Germinal center (tissue), 1 donor: ENCODE measurements around the gene GNAI2.
A peak's percentile ranks its signal among the peaks of the same experiment; 100 is the strongest.
"Not testable (repeated sequence)": the region's sequence is repeated elsewhere in the genome, so short reads cannot be mapped to it uniquely, and the experiment has no call there.

ENCODE experiments used
- DNase-seq: peaks from one replicate; pipeline ENCODE4 v3.0.0; 2012; ENCODE audit warnings: mixed read lengths, low spot score

Gene GNAI2

DNA sequence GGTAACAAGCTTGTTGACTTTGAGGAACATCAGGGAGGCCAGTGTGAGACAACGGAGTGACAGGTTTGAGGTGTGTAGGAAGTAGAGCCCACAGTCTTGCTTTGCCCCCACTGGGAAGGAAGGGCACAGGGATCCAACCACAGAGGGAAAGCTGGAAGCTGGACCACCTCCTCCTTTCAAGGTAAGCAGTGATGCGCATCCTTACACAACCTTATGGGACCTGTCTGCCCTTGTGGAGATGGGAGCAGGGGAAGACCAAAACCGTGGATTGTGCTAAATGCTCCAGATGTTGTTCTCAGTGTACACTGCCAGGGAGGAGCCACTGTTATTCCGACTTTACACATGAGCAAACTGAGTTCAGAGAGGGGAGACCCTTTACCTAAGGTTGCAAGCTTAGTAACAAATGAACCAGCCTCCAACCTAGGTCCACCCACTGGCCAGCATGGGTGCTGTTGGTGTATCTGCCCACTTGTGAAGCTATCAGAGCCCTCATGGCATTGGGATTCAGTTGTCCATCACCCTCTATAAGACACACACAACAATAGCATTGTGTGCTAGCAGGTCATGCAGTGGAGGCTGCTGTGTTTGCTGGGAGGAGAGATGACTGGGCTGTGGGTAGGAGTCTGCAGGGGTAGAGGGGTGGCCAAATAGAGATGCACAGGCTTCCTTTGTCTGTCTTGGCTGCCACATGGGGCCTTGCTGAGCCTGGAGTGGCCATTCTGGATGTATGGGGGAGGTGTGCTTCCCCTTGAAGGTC is 42.3 kb downstream of the GNAI2 start:
- DNase-seq: no peak

DNA sequence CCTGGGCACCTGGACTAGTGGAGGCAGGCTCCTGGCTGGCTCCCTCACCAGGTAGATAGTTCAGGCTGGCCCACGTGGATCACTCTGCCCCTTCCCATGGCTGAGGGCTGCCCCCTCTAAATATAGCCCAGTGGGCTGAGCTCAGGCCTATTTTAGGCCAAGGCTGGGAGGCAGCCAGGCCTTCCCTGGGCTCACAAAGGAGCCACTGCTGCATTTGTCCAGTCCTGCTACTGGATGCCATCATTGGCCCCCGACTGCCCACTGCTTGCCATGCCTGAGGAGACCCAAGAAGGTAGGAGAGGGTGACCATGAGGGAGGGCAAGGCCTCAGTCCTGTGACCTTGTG is 42.8 kb downstream of the GNAI2 start, which contains the start of gene LSMEM2:
LSMEM2 (plus strand) TSS at position 208 of the 345 bp plus-strand sequence; CDS start at position 235, 27 bp downstream.
- DNase-seq: no peak

DNA sequence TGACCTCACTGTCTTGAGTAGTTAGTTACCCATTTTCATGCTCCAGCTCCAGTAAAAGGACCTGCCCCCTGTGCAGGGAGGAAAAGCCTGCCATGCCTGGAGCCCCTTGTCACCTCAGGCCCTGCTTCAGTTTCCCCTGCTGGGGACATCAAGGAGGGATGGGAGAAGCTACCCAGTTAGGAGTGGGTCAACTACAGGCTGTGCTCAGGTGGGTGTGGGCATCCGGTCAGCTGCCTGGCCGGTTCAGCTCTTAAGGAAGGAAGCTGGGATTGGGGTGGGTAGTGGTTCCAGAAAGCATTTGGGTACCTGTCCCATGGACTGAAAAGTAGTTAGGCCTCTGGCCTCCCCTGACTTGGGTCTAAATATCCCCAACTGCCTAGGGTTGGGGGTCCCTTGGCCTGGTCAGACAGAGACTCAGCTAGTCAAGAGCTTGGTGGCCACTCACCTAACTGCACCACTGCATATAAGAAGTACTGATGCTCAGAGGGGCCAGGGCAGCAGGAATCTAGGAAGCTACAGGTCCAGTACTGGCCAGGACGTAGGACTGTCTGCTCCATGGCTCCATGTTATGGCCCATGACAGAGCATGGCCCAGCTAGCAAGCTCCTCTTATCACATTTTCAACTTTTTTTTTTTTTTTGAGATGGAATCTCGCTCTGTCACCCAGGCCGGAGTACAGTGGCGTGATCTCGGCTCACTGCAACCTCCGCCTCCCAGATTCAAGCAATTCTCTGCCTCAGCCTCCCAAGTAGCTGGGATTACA is 43.4 kb downstream of the GNAI2 start:
- no peak for DNase-seq

DNA sequence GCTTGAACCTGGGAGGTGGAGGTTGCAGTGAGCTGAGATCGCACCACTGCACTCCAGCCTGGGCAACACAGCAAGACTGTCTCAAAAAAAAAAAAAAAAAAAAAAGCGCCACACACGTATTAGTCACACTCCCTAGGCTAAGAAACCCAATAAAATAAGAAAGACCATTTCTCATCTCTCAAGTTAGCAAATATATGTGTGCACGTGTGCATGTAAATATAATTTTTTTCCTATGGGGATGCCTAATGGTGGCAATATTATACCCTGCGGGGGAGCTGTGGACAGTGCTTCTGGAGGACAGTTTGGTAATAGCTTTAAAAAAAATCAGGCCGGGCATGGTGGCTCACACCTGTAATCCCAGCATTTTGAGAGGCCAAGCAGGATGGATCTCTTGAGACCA is 48.1 kb downstream of the GNAI2 start:
- DNase-seq: not testable (repeated sequence)

DNA sequence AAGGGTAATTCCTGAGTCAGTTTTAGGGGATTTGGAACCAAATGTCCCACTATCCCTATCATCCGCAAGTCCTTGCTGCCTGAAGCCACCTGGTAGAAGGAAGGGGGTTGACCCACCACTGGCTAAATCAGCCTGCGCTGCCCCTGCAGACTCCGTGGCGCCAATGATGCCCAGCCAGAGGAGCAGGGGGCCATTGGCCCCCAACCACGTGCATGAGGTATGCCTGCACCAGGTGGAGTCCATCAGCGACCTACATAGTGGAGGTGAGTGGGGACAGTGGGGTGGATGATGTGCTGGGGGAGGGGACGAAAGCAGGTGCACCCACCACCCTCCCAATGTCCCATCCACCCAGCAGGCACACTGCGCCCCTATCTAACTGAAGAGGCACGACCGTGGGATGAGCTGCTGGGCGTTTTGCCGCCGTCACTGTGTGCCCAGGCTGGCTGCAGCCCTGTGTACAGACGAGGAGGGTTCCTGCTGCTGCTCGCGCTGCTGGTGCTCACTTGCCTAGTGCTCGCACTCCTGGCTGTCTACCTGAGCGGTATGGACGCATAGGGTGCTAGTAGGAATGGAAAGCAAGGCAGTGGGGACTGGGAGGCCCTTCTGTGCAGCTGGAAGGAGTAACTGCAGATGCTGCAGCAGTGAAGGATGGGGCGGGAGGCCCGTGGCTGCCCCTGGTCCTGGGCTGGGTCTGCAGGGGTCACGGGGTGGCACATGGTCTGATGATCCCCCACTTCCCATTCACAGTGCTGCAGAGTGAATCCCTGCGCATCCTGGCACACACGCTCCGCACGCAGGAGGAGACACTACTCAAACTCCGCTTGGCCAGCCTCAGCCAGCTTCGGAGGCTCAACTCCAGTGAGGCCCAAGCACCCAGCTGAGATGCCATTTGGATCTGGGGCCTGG is 50.6 kb downstream of the GNAI2 start:
- no peak for DNase-seq

DNA sequence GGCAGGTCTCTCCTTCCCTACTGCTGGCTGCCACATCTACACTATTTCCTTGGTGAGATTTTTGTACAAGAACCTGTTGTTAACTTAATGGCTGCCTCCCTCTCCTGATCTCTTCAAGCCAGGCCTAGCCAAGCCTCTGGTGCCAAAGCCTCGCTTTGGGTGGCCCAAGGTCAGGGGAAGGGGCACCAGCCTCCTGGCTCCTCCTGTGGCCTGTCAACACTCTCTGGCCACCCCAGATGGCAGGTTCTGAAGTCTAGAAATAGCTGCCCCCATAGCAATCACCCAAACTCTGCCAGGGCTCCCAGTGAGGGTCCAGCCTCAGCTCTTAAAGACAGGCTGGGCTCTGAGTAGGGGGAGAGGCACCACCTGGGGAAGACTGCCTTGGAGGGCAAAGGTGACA is 51.3 kb downstream of the GNAI2 start:
- DNase-seq: no peak

DNA sequence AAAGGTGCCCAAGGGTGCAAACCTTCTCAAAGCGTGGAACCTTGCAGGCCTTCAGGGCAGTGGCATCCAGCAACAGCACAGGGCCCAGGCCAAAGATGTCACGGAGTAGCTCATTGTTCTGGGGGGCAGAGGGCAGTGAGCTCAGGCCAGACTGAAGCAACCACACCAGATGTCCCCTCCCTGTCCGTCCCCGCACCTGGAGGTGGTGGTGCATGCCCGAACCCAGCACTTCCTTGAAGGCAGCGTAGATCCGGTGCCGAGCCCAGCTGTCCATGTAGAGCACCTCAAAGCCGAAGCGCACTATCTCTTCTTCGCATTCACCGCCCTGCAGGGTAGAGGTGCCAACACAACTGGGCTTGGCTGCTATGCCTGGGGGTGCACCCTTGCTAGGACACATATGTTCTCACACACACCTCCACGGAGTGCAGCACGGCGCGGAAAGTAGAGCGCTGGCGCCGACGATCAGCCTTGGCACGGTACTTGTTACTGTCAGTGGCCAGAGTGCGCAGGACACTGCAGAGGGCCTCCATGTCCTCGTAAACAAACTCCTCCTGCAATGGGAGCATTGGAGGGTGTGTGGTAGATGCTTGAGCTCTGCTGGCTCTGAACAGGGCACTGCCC is 52.5 kb downstream of the GNAI2 start:
- DNase-seq: no peak

DNA sequence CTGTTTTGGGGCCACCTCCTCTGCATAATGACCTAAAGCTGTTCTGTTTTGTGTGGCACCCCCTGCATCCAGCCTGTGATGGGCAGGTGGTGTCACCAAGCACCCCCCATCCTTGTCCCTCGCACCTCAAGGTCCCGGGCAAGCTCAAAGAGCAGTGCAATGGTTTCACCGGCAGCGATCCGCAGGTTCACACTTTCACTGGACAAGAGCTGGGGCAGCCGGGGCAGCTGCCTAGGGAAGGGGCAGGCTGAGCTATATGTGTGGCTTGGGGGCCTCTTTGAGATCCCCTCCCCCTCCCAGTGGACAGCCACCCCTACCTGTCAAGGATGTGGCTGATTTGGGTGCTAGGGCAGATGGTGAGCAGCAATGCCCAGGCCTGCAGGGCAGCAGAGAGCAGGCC is 53.1 kb downstream of the GNAI2 start:
- DNase-seq: no peak

DNA sequence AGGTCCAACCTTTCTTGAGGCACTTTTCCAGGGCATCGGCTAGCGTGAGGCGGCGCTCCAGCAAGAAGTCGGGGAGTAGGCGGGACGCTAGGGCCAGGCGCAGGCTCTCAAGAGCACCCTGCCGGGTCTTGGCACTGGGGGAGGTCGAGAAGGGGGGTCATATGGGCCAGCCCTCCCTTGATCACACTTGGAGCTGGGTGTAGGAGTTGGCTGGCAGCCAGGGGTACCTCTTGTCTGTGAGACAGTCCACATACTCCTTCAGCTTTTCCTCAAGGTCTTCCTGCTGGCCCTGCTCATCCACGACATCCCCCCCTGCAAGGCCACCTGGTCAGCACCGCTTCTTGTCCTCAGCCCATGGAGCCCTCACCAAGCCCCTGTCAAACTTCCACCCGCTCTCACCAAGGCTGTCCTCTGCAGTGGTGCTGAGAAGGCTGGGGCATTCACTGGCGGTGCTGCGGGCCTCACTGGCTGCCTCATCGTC is 54.2 kb downstream of the GNAI2 start:
- DNase-seq: no peak

DNA sequence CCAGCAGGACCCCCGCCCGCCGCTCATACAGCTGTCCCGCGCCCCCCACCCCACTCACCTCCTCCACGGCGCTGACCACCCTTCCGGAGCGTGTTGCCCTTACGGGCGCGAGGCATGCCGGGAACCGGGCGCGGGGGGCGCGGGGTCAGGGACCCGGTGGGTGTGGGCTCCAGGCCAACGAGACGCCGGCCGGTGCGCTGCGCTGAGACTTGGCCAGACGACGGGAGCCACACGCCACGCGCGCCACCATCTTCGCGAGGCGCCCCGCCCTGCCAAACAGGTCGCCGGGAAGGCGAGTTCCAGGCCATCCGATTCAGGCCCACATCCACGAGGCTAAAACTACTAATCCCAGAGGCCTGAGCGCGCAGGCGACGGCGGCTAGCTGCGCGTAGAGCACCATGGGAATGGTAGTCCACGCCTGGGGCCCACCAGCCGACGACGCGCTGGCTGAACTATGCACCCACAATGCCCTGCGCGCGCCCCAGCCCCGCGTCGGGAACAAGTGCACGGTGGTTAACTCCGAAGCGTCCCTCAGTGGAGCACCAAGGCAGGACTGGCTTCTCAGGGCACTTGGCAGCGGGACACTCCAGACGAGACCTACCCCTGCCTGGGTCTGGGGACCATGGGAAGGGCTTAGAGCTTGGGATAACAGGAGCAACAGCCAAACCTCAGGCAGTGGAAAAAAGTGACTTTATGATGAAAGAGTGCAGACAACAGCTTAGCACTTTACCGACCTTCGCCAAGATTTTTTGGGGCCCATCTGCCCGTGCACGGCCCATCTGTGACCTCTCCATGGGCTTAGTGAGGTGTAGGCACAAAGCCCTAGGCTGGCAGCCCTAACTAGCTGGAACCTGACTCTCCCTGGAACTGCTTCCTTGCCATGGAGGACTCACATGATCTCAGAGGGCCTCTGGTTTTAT is 56.4 kb downstream of the GNAI2 start, which contains the start of gene IFRD2:
IFRD2 (minus strand) TSS at position 271 of the 920 bp plus-strand sequence; CDS start at position 116, 155 bp downstream.
- peak; percentile 92 for DNase-seq

DNA sequence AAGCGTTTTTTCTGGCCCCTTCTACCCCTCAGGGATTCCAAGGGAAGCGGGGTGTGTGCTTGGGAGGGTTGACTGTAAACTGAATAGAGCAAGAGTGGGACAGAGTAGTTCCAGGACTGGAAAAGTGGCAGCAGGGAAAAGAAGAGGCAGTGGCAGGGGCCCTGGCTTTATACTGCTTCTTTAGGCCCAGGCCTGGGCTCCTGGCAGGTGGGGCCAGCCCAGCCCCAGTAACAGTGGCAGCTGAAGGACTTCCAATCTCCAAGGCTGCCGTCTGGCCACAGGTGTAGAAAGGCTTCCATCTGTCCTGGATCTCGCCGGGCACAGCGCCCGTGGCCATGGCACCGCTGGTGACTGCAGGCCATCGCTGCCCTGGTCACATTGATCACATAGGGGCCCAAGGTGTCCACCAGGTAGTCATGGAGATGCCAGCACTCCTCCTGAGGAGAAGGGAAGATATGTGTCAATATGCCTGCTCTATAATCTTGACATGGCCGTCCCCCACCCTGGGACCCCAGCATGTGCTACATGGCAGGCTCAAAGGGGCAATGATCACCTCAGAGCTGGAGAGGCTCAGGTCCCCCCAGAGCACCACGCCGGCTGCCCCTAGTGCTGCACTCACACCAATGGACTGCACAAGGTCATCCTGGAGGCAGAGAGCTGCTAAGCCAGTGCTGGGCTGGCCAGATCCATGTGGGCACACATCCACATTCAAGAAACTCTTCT is 57.2 kb downstream of the GNAI2 start:
- no peak for DNase-seq

DNA sequence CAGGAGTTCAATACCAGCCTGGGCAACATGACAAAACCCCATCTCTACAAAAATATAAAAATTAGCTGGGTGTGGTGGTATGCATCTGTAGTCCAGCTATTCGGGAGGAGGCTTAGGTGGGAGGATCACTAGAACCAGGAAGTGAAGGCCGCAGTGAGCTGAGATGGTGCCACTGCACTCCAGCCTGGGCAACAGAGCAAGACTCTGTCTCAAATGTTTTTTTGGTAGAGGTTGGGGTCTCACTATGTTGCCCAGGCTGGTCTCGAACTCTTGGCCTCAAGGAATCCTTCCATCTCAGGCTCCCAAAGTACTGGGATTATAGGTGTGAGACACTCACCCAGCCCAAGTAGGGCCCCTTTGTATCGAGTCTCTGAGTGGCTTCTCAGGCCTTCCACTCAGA is 58.1 kb downstream of the GNAI2 start:
- DNase-seq: no peak

DNA sequence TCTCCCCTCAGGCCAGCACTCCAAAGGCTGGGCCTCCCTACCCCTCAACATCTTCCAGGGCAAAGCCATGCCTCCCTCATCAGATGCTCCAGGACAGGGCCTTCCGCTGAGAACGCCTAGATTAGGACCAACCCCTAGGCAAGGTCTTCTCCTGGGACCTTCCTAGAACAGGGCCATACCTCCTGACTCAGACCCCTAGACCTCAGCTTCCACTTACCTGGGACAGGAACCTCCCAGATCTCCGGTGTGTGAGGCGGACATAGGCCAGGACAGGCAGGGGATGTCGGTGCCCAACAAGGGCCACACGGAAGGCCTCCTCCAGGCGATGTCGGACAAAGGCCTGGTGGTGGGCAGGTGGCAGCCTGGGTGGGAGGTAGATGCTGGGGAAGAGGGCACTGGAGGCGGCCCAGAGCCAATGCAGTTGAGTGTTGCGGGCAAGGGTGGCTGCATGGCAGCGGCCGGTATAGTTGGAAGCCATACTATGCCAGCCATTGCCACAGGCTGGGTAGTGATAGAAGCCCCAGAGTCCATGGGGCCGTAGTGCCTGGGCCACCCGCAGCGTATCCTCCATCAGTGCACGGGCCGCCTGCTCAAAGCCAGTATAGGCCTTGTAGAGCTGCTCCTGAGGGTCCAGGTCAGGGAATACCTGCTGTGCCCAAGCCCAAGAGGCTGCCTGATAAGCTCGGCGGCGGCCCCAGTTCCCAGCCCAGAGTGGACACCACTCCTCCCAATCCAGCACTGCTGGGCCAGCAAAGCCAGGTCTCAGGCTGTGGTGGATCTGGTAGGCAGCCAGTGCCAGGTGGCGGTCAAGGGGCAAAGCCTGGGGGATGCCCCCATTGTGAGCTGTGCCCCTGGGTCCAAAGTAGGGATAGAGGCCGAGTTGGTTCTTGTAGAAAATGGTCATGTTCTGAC is 58.7 kb downstream of the GNAI2 start:
- DNase-seq: no peak

DNA sequence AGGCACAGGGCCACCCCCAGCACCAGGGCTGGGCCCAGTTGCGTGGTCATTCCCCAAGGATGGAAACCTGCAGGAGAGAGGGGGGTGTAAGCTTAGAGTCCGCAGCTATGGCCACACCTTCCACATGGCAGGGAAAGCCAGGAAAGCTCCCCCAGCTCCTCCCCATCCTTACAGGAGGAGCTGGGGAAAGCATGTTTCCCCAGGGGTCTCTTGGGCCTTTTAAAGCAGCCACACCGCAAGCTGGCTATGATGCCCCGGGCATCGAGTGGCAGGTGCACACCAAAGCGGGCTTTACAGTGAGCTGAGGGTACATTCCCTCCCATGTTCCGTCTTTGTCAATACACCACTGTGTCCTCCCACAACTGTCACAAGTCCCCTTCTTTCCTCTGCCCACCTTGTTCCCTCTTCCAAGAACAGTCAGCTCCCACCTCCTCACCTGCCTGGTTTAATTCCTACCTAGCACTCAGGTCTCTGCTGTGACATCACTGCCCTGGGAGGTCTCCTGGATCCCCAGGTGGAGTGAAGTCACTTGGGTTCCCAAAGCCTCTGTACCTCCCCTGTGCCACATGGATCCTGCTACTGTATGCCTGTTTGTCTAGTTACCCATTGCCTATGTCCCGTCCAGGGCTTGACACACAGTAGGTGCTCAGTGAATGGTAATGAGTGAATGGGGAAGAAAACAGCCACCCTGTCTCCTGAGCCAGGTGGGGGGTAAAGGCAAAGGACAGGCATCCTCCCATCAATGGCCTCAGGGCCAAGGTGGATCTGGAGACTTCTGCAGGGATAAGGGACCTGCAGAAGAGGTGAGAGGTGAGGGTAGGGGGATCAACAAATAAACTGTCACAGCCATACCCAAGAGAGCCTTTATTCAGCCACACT is 59.8 kb downstream of the GNAI2 start:
- DNase-seq: no peak

DNA sequence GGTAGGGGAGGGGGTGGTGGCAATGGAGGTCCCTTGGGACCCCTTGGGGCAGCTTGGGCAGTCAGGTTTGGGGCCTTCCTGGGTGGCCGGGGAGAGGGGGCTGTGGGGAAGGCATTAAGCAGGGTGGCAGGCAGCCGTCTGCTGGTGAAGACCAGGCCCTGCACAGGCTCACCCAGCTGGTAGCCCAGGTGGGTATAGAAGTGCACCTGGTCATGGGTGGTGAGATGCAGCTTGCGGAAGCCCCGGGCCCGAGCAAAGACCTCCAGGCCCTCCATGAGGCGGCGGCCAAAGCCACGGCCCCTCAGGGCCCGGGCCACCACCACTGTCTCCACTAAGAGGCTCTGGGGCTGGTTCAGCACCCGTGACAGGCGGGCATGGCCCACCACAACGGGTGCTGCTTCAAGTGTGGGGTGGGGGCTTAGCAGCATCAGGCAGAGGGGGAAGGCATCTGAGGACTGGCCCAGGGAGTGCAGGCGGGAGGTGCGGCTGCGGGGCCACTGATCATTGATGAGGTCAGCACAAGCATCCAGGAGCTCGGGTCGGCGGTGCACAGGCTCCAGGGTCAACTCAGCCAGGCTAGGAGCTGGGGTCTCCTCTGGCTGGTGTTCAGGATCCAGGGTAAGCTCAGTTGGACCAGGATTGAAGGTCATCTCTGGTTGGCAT is 60.8 kb downstream of the GNAI2 start:
- DNase-seq: no peak

DNA sequence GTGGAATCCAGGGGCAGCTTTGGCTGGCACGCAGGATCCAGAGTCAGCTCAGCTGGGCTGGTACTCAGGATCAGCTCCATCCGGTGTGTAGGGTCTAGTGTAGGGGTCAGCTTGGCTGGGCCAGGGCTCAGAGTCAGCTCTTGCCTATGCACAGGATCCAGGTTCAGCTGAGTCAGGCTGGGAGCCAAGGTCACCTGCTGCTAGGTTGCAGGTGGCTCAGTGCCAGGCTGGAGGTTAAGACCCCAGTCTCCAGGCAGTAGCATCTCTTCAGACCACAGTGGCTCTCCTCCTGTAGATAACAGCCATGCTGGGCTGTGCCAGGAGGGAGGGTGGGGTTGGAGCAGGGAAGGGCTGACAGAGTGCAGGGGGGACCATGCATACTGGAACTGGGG is 61.4 kb downstream of the GNAI2 start:
- no peak for DNase-seq
